NCI-H187 treated with DMSO at 0.1 percent for 48 hours (cell line): ENCODE data around the gene RASSF3.
"Not testable (repeated sequence)": the region's sequence is repeated elsewhere in the genome, so short reads cannot be mapped to it uniquely, and the experiment has no call there.

Experiments
- DNase-seq: peaks from one replicate; lab custom pipeline; 2025; lab: John Stamatoyannopoulos, UW

The RASSF3 gene

DNA sequence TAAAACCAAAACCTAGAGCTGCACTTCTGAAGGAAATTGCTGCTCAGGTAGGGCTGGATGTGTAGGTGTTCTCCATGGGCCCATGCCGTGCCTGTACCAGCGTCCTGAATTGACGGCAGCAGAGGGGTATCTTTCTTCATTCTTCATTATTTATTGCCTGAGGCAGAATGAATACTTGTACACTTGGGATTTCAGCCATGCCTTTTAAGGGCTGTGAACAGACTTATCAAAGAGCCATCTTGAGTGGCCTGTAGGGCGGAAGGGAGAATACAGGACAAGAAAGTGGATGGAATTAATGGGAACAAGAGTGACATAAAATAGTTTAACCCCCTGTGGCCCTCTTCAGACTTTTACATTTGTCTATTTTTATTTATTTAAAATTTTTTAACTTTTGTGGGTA, 61.4 kb downstream of the RASSF3 start:
- DNase-seq, result no peak

DNA sequence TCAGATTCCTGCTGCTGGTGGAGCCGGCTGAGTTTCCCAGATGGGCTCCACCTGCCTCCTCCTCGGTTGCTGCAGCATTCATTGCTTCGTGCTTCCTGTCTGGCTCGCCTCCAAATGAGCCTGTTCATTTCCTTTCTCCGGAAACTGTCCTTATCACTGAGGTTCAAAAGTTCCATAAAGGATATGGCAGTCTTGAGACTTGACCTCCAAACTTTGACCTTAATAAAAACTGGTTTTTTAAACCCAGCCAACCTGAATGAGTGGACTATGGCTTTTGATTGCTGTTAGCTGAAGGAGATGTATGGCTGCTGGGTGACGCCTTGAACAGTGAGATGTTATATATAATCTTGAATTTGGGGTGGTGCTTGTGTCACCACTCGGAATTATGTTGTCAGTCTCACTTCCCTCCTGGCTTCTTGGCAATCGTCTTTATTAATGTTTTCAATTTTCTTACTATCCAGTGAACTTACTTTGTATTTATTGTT, 62.7 kb downstream of the RASSF3 start:
- no peak for DNase-seq

DNA sequence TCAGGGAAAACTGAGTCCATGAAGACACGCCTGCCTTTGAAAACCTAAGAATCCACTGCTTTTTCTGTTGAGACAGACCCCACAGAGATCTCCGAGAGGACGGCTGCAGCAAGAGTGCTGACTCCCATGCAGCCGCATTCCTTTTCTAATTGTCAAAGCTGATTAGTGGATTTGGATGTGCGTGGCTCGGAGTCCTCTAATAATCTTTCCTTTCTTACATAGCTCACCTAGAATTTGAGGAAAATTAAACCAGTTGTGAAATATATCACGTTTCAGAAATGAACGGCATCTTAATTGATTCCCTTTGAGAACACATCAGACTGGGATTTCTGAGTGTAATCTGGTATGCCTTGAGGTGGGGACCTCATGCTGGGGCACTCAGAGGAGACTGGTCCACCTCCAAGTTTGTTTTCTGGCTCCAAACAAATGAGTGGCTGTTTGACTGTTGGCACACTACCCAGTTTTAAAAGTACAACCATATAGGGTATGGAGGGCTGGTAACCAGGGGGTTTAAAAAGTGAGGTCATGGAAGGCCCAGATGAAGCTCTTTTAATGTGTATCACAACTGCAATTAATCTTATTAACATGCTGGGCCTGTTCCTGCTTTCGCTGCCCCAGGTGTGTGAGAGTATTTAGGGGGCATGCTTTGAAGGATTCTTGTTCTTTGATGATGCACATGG, 63.3 kb downstream of the RASSF3 start:
- DNase-seq, result no peak

- DNase-seq, result no peak
These were observed 64.2 kb downstream of the RASSF3 start for GRCh38 chr12:64674367-64674922.

DNA sequence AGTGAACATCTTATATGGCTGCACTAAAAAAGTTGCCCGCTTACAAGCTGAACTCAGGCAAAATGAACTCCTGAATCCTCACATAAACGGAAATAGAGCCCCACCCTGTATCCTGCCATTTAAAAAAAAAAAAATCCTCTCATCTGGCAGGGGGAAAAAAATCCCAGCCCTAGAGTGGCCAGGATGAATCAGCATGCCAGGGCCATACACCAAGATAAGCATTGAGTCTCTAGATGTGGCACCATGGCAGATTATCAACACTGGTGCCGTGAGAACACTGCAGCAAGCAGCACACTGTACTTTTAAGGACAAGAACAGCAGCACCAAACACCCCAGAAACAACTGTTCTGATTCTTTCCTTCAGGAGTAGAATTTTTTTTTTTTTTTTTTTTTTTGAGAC, 65.5 kb downstream of the RASSF3 start:
- no peak for DNase-seq

DNA sequence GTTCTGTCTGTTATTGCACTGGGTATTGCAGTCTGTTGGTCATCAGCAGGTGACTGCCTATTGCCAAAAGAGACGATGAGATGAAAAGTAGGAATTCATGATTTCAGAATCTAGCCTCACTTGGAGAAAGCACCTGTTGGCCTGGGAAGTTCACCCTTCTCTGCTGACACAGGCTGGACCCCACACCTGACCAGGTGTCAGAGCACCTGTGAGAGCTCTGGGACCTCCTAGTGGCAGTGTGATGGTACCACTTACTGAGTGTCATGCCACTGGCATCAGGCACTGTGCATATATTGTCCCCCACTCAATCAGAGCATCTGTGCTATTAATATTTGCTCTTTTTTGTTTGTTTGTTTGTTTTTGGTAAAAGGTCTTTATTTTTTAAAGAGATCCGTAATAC, 68.0 kb downstream of the RASSF3 start:
- no peak for DNase-seq

GRCh38 chr12:64678835-64679234, 68.5 kb downstream of the RASSF3 start:
- DNase-seq, result no peak

DNA sequence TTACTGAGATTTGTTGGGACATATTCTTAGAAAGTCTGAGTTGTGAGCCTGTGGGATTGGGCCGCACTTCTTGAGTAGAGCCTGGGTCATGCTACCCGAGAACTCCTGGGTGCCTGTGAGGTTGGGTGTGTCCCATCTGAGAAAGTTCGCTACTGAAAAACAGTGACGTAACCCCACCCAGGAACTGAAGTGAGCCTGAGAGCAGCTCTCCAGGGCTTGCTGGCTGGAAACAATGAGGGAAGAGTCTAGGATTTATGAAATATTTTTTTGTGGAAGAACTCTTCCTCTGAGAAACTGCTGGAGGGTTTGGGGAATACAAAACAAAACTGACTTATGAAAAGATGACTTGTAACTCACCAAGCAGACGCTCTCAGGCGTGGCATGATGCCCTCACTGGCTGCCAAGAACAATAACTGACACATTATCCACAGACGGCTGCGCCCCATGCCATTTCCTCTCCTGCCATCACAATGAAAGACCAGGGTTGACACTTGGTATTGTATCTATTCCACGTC, 69.2 kb downstream of the RASSF3 start:
- no peak for DNase-seq

GRCh38 chr12:64680235-64680634, 69.9 kb downstream of the RASSF3 start:
- no peak for DNase-seq

- DNase-seq, result no peak
These were observed 71.1 kb downstream of the RASSF3 start for GRCh38 chr12:64681200-64682052.

- DNase-seq, result no peak
These were observed 72.4 kb downstream of the RASSF3 start for GRCh38 chr12:64682572-64683277.

GRCh38 chr12:64683816-64684543, 73.7 kb downstream of the RASSF3 start:
- no peak for DNase-seq

DNA sequence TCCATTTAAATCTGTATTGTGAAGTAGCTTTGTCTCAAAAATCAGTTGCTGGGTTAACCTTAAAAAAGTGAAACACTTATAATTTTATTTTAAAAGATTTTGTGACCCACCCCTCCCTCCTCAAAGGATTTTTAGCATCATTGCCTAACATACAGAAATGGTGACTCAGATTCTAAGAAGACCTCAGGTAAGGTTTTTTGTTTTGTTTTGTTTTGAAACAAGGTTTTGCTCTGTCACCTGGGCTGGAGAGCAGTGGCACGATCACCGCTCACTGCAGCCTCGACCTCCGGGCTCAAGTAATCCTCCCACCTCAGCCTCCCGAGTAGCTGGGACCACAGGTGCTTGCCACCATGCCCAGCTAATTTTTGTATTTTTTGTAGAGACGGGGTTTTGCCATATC, 74.8 kb downstream of the RASSF3 start:
- DNase-seq, result no peak

- DNase-seq, result no peak
These were observed 75.3 kb downstream of the RASSF3 start for GRCh38 chr12:64685605-64686004.

- DNase-seq, result no peak
These were observed 77.5 kb downstream of the RASSF3 start for GRCh38 chr12:64687816-64688215.

- no peak for DNase-seq
These were observed 77.9 kb downstream of the RASSF3 start for GRCh38 chr12:64688219-64688618.

- DNase-seq, result no peak
These were observed 78.4 kb downstream of the RASSF3 start for GRCh38 chr12:64688715-64689114.

GRCh38 chr12:64690236-64690635, 79.9 kb downstream of the RASSF3 start:
- DNase-seq, result not testable (repeated sequence)

DNA sequence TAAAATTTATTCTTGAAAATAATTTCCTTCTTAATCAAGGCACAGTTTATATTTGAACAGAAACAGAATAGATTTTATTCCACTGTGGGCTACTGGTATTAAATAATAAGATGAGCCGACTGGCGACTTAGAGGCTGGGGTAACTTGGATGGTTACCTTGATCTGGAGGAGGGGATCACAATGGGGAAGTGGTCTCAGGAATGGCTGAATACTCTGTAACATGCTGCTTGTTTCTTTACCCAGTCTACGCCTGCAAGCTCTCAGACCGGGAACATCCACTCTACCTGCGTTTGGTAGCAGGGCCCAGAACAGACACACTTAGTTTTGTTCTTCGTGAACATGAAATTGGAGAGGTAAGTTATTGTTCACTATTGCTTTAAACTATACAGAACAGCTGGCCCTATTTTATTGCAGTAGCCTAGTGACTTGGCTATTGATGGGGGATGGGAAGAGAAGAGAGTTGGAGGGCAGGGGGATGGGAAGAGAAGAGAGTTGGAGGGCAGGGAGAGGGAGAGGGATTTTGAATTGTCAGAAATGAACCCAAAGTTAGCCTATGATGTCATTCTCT, 81.0 kb downstream of the RASSF3 start:
- DNase-seq, result no peak

- peak; percentile 79 for DNase-seq
These were observed 81.7 kb downstream of the RASSF3 start for GRCh38 chr12:64691795-64692583.
